Vagina (tissue), 2 donors: ENCODE results near the gene TMEM140. TPM values are rescaled to one million over a fixed set of nuclear protein-coding genes. Genes with fewer than 3 reads are reported as not detected.

Experiments
- DNase-seq, 2 donors: peaks; one replicate each; pipeline ENCODE4 v3.0.0-alpha.2; 2017; ENCODE audit errors: extremely low spot score in 2 of 2
- H3K27ac ChIP-seq: fragments of 200-600 bp; sonication (generic); one replicate; pipeline ENCODE4 v1.5.1; 2019
- H3K27me3 ChIP-seq: fragments of 200-600 bp; sonication (generic); one replicate; pipeline ENCODE4 v1.5.1; 2019
- H3K36me3 ChIP-seq, 2 donors: fragments of 200-600 bp; sonication (generic); one replicate each; pipeline ENCODE4 v1.5.1; 2017 to 2019
- H3K4me1 ChIP-seq: fragments of 200-600 bp; sonication (generic); one replicate; pipeline ENCODE4 v1.5.1; 2019
- H3K4me3 ChIP-seq, 2 donors: fragments of 200-600 bp; sonication (generic); 1 replicate in 1 of 2; 2 replicates in 1 of 2; pipeline ENCODE4 v1.5.1; 2016 to 2019
- H3K9me3 ChIP-seq: fragments of 200-600 bp; sonication (generic); one replicate; pipeline ENCODE4 v1.5.1; 2019
- POLR2A ChIP-seq, 2 donors: fragments of 450-650 bp; IDR thresholded peaks; one replicate each; pipeline ENCODE4 v1.6.1; 2017; ENCODE audit warnings: antibody characterized with exemption in 2 of 2, mild to moderate bottlenecking in 2 of 2, moderate library complexity in 2 of 2
- POLR2AphosphoS5 ChIP-seq, 2 donors: sonication (generic); formaldehyde crosslinking; IDR thresholded peaks; one replicate each; pipeline ENCODE4 v1.9.0; 2017; ENCODE audit warnings: antibody characterized with exemption in 2 of 2, mild to moderate bottlenecking in 2 of 2, low read depth in 1 of 2; ENCODE audit not compliant: insufficient read depth in 1 of 2
- intact Hi-C: fragments of 100-400 bp; cut with DNase I; formaldehyde crosslinking; loops from one replicate; pipeline ENCODE4 v1.15.1; 2023
- total RNA-seq: library from RNA; depleted of rRNA; stranded (reverse); fragments of >200 nt; gene quantifications from one replicate; pipeline ENCODE4 v1.2.3, GENCODE V29; 2016
- TF ChIP-seq, protein P1 (sequence below), 3 experiments: fragments of 450-650 bp in 2 of 3; fragments of 200-600 bp in 1 of 3; sonication (generic) in 1 of 3; IDR thresholded peaks; one replicate each; pipeline ENCODE4 v1.5.1; 2017 to 2019; ENCODE audit warnings: antibody characterized with exemption in 3 of 3, mild to moderate bottlenecking in 2 of 3, moderate library complexity in 2 of 3

Gene TMEM140
- total RNA-seq, 1 donor from 2014 or later: 20.4 TPM

DNA sequence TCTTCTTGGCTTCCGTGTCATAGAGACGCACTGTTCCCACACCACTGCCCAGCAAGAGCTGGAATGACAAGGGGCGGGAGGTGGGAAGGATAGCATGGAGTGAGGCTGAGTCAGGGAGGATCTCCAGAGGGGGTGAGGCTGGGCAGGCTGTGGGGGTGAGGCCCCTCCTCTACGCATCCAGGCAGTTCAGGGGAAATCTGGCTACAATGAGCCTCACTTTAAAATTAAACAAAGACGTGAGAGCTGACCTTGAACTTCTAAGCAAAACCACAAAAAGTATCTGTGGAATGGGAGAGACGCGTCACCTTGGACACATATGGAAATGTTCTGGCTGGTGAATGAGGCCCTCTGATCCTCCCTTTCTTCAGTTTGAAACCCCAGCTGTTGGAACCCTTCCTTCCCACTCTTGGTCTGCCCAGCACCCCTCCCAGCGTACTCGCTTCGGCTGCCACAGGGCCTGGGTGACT is 45.8 kb downstream of the TMEM140 start:
- Histone ChIP-seq H3K36me3 (peaks cover 0 to 83% of the 10 kb centered on the region in 2 donors), H3K4me1 (no peaks in the 10 kb centered on the region), H3K4me3 (no peak overlapping the region), H3K27me3 (no peaks in the 10 kb centered on the region), H3K27ac (no peak overlapping the region), H3K9me3 (no peaks in the 10 kb centered on the region)
- intact Hi-C loops: no loop called here
- TF ChIP-seq, protein P1, sequence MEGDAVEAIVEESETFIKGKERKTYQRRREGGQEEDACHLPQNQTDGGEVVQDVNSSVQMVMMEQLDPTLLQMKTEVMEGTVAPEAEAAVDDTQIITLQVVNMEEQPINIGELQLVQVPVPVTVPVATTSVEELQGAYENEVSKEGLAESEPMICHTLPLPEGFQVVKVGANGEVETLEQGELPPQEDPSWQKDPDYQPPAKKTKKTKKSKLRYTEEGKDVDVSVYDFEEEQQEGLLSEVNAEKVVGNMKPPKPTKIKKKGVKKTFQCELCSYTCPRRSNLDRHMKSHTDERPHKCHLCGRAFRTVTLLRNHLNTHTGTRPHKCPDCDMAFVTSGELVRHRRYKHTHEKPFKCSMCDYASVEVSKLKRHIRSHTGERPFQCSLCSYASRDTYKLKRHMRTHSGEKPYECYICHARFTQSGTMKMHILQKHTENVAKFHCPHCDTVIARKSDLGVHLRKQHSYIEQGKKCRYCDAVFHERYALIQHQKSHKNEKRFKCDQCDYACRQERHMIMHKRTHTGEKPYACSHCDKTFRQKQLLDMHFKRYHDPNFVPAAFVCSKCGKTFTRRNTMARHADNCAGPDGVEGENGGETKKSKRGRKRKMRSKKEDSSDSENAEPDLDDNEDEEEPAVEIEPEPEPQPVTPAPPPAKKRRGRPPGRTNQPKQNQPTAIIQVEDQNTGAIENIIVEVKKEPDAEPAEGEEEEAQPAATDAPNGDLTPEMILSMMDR (IDR thresholded peaks at IDR 0.05): no peak
- TF ChIP-seq POLR2AphosphoS5 (IDR thresholded peaks at IDR 0.05; ENCODE audit: insufficient read depth in 1 of 2, low read depth in 1 of 2) (no peak), POLR2A (IDR thresholded peaks at IDR 0.05) (no peak)
- peak in 1 of 2 donors; percentile 40 for DNase-seq

DNA sequence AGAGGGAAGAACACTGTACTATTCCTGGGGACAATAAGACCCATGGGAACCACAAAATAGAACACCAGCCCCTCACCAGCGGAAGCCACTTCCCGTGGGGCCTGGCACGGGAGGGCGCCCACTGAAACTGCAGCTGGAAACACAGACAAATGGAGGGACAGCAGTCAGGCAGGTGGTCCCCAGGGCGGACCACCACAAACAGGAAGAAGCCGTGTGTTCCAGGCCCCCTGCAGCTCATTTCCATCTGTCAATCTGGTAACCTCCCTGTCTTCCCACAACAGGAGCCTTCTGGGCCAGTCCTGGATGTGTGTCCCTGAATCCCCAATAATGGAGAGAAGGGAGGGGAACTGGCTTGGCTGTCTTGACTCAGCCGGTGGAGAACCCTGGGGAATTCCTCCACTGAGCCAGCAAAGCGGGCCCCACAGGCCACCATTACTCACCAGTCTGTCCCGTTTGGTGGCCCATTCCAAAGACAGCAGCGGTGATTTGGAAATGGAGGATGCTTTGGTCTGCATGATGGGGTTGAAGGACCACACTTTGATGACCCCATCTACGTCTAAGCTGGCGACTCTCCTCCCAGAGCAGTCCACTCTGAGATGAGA is 46.7 kb downstream of the TMEM140 start:
- H3K9me3 ChIP-seq: no peaks in the 10 kb centered on the region
- H3K27me3 ChIP-seq: no peaks in the 10 kb centered on the region
- no peaks in the 10 kb centered on the region for H3K4me1 ChIP-seq
- intact Hi-C loops: no loop called here
- peak in 1 of 2 donors; percentile 74 for DNase-seq
- H3K4me3 ChIP-seq: no peak overlapping the region
- no peak for TF ChIP-seq POLR2AphosphoS5 (IDR thresholded peaks at IDR 0.05; ENCODE audit: insufficient read depth in 1 of 2, low read depth in 1 of 2)
- no peak for TF ChIP-seq POLR2A (IDR thresholded peaks at IDR 0.05)
- TF ChIP-seq, protein P1 (IDR thresholded peaks at IDR 0.05): no peak
- H3K36me3 ChIP-seq: peaks cover 0 to 81% of the 10 kb centered on the region in 2 donors
- no peak overlapping the region for H3K27ac ChIP-seq

DNA sequence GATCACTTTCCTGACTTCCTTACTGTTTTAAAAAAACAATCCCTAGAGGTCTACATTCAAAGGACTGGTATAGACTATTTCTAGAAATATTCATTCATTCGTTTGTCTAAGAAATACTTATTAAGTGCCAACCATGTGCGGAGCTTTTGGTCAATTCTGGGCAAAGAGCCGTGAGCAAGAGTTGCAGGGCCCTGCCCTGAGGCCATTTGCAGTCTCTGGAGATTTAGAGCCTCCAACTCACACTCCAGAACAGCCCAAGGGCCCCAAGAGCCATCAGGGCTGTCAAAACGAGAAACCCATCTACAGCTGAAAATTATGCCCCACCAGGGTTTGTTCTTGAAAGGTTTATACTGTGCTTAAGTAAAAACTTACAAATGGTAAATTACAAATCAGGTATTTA is 47.3 kb downstream of the TMEM140 start:
- Histone ChIP-seq H3K36me3 (peaks cover 0 to 81% of the 10 kb centered on the region in 2 donors), H3K4me3 (no peak overlapping the region), H3K27ac (no peak overlapping the region), H3K27me3 (no peaks in the 10 kb centered on the region), H3K4me1 (no peaks in the 10 kb centered on the region), H3K9me3 (no peaks in the 10 kb centered on the region)
- DNase-seq: peak in 1 of 2 donors; percentile 49
- TF ChIP-seq, protein P1 (IDR thresholded peaks at IDR 0.05): no peak
- TF ChIP-seq POLR2AphosphoS5 (IDR thresholded peaks at IDR 0.05; ENCODE audit: insufficient read depth in 1 of 2, low read depth in 1 of 2) (no peak), POLR2A (IDR thresholded peaks at IDR 0.05) (no peak)
- intact Hi-C loops: no loop called here

DNA sequence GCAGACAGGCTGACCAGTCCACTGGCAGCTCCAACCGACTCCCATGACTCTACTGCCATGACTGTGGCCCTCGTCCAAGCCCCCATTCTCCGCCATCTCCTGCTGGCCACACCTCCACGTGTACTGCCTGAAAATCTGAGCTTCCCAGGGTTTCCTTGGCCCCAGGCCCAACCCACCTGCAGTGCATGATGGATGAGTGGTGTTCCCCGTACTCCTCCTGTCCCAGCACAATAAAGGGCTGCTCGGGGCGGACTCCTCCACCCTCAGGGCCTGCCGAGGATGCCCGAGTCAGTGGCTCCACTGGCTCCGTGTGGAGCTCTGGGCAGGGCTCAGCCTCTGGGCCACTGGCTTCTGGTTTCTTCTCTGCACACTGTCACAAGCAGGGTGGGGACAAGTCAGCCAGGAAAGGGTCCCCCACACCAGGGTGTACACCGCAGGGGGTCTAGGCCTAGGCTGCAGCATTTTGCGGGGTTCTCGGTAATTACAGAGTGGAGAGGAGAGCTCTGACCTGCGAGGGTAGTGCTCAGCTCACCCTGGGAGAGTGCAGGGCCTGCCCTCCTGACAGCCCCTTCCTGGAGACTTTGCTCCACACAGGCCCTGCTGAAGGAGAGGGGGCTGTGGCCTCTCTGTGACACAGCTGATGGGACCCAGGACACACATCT is 48.2 kb downstream of the TMEM140 start:
- Histone ChIP-seq H3K4me3 (no peak overlapping the region), H3K4me1 (no peaks in the 10 kb centered on the region), H3K27me3 (no peaks in the 10 kb centered on the region), H3K9me3 (no peaks in the 10 kb centered on the region), H3K36me3 (peaks cover 0 to 87% of the 10 kb centered on the region in 2 donors), H3K27ac (no peak overlapping the region)
- peak in 1 of 2 donors; percentile 65 for DNase-seq
- intact Hi-C loops: no loop called here
- TF ChIP-seq, protein P1 (IDR thresholded peaks at IDR 0.05): no peak
- TF ChIP-seq POLR2A (IDR thresholded peaks at IDR 0.05) (no peak), POLR2AphosphoS5 (IDR thresholded peaks at IDR 0.05; ENCODE audit: insufficient read depth in 1 of 2, low read depth in 1 of 2) (no peak)

DNA sequence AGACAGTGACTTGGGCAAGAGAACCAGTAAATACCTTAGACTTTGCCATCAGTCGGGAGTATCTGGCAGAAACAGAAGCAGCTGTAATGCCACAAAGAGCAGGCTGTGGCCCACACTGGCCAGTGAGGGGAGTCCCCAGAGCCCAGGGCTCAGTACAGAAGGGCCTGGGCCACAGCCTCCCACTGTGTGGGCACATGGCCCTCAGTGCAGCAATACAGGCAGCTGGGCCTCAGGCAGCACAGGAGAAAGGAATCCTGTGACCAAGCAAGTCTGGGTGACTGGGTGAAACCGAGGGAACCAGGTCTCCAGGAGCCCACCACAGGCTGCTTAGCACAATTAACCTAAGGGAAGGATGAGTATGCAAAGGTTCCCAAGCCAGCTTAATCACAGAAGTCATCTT is 49.5 kb downstream of the TMEM140 start:
- no peak for TF ChIP-seq POLR2AphosphoS5 (IDR thresholded peaks at IDR 0.05; ENCODE audit: insufficient read depth in 1 of 2, low read depth in 1 of 2)
- Histone ChIP-seq H3K9me3 (no peaks in the 10 kb centered on the region), H3K36me3 (peaks cover 0 to 89% of the 10 kb centered on the region in 2 donors), H3K27ac (no peak overlapping the region), H3K4me3 (no peak overlapping the region), H3K4me1 (no peaks in the 10 kb centered on the region), H3K27me3 (no peaks in the 10 kb centered on the region)
- intact Hi-C loops: no loop called here
- DNase-seq: peak in 1 of 2 donors; percentile 34
